ENCODE data around the gene TEP1.

TEP1 gene

DNA sequence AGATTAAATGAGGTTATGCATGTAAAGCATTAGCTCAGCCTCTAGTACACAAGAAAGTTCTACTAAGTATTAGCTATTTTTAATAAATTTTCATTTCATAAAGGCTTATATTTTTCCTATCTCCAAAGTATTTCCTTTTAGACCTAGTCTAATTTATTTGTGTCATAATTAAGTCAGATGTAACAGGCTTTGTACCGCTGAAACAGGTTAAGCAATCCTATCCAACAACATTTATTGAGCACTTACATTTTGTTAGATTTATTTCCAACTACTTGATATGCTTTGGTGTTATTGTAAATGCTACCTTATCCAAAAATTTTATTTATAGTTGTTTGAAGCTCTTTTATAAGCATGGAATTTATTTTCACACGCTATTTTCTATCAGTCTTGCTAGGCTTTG lies 71.7 kb downstream of the TEP1 start:
- TF ChIP-seq POLR2AphosphoS5 (IDR thresholded peaks at IDR 0.05; ENCODE audit: low read depth, low read length) (no peak), FOXP2 (optimal IDR thresholded peaks at IDR 0.05; ENCODE audit: borderline replicate concordance, extremely low read depth, extremely low read length, insufficient read depth) (no peak), SIN3A (IDR thresholded peaks at IDR 0.05; ENCODE audit: borderline replicate concordance, insufficient read depth, low read length) (no peak), TAF1 (IDR thresholded peaks at IDR 0.05; ENCODE audit: borderline replicate concordance, insufficient read depth, low read length) (no peak)
- TF ChIP-seq, protein P1, sequence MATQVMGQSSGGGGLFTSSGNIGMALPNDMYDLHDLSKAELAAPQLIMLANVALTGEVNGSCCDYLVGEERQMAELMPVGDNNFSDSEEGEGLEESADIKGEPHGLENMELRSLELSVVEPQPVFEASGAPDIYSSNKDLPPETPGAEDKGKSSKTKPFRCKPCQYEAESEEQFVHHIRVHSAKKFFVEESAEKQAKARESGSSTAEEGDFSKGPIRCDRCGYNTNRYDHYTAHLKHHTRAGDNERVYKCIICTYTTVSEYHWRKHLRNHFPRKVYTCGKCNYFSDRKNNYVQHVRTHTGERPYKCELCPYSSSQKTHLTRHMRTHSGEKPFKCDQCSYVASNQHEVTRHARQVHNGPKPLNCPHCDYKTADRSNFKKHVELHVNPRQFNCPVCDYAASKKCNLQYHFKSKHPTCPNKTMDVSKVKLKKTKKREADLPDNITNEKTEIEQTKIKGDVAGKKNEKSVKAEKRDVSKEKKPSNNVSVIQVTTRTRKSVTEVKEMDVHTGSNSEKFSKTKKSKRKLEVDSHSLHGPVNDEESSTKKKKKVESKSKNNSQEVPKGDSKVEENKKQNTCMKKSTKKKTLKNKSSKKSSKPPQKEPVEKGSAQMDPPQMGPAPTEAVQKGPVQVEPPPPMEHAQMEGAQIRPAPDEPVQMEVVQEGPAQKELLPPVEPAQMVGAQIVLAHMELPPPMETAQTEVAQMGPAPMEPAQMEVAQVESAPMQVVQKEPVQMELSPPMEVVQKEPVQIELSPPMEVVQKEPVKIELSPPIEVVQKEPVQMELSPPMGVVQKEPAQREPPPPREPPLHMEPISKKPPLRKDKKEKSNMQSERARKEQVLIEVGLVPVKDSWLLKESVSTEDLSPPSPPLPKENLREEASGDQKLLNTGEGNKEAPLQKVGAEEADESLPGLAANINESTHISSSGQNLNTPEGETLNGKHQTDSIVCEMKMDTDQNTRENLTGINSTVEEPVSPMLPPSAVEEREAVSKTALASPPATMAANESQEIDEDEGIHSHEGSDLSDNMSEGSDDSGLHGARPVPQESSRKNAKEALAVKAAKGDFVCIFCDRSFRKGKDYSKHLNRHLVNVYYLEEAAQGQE (IDR thresholded peaks at IDR 0.05; ENCODE audit: insufficient read depth in 1 of 2, low read depth in 2 of 2, low read length in 2 of 2), result no peak

DNA sequence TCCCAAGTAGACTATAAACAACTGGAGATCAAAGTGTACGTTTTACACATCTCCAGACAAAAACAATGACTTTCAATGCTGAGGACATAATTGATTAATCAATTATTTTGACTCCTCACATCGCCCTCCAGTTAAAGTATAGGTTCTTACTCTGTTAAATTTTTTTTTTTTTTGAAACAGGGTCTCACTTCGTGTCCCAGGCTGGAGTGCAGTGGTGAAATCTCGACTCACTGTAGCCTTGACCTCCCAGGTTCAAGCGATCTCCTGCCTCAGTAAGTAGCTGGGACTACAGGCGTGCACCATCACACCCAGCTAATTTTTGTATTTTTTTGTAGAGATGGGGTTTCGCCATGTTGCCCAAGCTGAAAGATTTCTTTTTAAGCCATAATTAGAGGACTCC lies 79.3 kb downstream of the TEP1 start:
- TF ChIP-seq, protein P1 (IDR thresholded peaks at IDR 0.05; ENCODE audit: insufficient read depth in 1 of 2, low read depth in 2 of 2, low read length in 2 of 2), result no peak
- no peak for TF ChIP-seq POLR2AphosphoS5 (IDR thresholded peaks at IDR 0.05; ENCODE audit: low read depth, low read length)

DNA sequence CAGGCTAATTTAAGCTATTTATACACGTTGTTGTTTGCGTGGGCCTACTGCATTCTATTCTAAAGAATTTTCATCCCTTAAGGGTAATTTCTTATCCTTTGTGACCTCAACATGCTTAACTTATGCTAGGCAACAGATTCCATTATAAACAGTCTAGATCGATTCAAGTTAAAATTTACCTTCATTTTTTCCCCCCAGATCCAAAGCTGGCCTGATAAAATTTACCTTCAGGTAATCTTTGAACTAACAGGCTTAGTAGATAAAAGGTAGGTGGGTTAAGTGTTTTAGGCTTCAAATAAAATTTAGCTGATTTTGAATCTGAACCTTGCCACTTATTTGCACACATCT lies 79.8 kb downstream of the TEP1 start:
- TF ChIP-seq POLR2AphosphoS5 (IDR thresholded peaks at IDR 0.05; ENCODE audit: low read depth, low read length) (no peak), TAF1 (IDR thresholded peaks at IDR 0.05; ENCODE audit: borderline replicate concordance, insufficient read depth, low read length) (no peak), FOXP2 (optimal IDR thresholded peaks at IDR 0.05; ENCODE audit: borderline replicate concordance, extremely low read depth, extremely low read length, insufficient read depth) (no peak), SIN3A (IDR thresholded peaks at IDR 0.05; ENCODE audit: borderline replicate concordance, insufficient read depth, low read length) (no peak)
- TF ChIP-seq, protein P1 (IDR thresholded peaks at IDR 0.05; ENCODE audit: insufficient read depth in 1 of 2, low read depth in 2 of 2, low read length in 2 of 2), result no peak

DNA sequence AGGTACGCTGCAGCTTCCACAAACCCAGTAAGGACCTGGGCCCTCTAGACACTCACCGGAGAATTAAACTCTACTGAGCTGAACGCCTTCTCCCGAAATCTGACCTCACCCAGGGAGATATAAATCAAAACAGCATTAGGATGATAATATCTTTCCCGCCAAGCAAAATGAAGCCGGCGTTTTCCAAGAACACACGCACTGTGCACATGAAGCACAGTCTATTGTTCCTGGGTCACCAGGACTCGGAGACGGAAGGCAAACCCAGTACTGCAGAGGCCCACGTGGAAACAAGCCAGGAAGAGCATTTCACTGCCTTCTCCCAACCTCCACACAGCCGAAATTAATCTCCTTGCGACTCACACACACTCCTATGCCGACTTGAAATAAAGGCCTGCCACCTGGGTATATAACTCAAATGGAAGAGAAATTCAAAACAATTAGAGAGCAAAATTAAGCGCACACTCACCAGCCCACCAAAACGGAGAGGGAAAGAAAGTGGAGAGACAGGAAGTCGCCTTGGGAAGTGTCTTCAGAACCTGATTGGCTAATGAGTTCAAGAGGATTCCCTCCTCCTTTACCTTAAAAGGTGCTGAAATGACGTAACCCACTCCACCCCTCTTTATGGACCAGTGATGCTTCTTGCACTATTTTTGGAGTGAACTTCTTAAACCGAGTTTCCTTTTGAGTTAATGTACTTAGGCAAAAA lies 80.4 kb downstream of the TEP1 start, which contains the start of gene CCNB1IP1:
TSS of gene CCNB1IP1 (minus strand) at position 492 of the 706 bp plus-strand sequence. CDS start 16,756 bp downstream, outside the sequence.
- no peak for TF ChIP-seq FOXP2 (optimal IDR thresholded peaks at IDR 0.05; ENCODE audit: borderline replicate concordance, extremely low read depth, extremely low read length, insufficient read depth)
- peak; percentile 55; the same call in 1 of the 2 replicates for TF ChIP-seq POLR2AphosphoS5 (IDR thresholded peaks at IDR 0.05; ENCODE audit: low read depth, low read length)
- TF ChIP-seq TAF1 (IDR thresholded peaks at IDR 0.05; ENCODE audit: borderline replicate concordance, insufficient read depth, low read length), result peak; percentile 69; the same call in 1 of the 2 replicates
- TF ChIP-seq SIN3A (IDR thresholded peaks at IDR 0.05; ENCODE audit: borderline replicate concordance, insufficient read depth, low read length), result peak; percentile 42; the same call in 1 of the 2 replicates
- TF ChIP-seq, protein P1 (IDR thresholded peaks at IDR 0.05; ENCODE audit: insufficient read depth in 1 of 2, low read depth in 2 of 2, low read length in 2 of 2), result no peak

DNA sequence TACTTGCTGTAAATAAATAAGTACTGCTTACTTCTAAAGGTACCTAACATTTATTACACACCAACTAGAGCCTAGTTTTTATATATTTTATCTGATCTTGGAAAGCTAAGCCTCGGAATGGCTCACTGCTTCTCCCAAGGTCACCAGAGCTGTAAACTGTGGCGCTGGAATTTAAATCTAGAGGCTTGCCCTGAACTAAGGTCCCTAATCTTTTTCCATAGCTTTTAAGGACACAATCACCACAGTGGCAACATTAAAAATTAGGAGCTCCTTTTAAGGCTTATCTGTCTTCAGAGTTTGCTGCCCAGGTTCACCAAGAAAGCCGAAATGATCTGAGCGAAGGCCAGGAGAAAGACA lies 80.9 kb downstream of the TEP1 start:
- TF ChIP-seq TAF1 (IDR thresholded peaks at IDR 0.05; ENCODE audit: borderline replicate concordance, insufficient read depth, low read length) (no peak), SIN3A (IDR thresholded peaks at IDR 0.05; ENCODE audit: borderline replicate concordance, insufficient read depth, low read length) (no peak), POLR2AphosphoS5 (IDR thresholded peaks at IDR 0.05; ENCODE audit: low read depth, low read length) (no peak), FOXP2 (optimal IDR thresholded peaks at IDR 0.05; ENCODE audit: borderline replicate concordance, extremely low read depth, extremely low read length, insufficient read depth) (no peak)
- TF ChIP-seq, protein P1 (IDR thresholded peaks at IDR 0.05; ENCODE audit: insufficient read depth in 1 of 2, low read depth in 2 of 2, low read length in 2 of 2), result no peak

All from PFSK-1 (cell line).